IMR-90 (cell line): ENCODE measurements around the gene ZNF598. TPM values are rescaled to one million over a fixed set of nuclear protein-coding genes. Genes with fewer than 3 reads are reported as not detected.

ENCODE experiments used
- ATAC-seq: fragments of 200-7000 bp; cut with Tn5 transposase; 2 replicates; pipeline ENCODE4 v1.9.1; 2020; ENCODE audit warnings: low read depth, mild to moderate bottlenecking, moderate library complexity
- BruUV-seq: library from RNA; stranded (reverse); fragments of 400-500 nt; replicated peaks from 2 replicates; lab custom pipeline; 2021; lab: Mats Ljungman, UMichigan
- CTCF ChIA-PET: fragments of 300-600 bp; formaldehyde crosslinking; extraction: SDS; loops from one replicate; lab custom pipeline; 2021; ENCODE audit warnings: antibody characterized with exemption; lab: Yijun Ruan, JAX
- POLR2A ChIA-PET: fragments of 300-600 bp; sonication (Branson Sonifier 250); formaldehyde crosslinking; loops from one replicate; lab custom pipeline; 2022; ENCODE audit warnings: antibody characterized with exemption; ENCODE audit not compliant: unreplicated experiment; lab: Charles Lee
- DNase-seq: peaks from one replicate; pipeline ENCODE4 v3.0.0; 2013
- H2AFZ ChIP-seq: replicated peaks from 2 replicates; pipeline ENCODE3; 2013; ENCODE audit warnings: low read length, mild to moderate bottlenecking; ENCODE audit not compliant: poor library complexity
- H2AK5ac ChIP-seq: 2 replicates; pipeline ENCODE4 v1.6.1; 2013; ENCODE audit warnings: low read depth, low read length, inconsistent platforms
- H2AK9ac ChIP-seq: replicated peaks from 2 replicates; pipeline ENCODE3; 2013; ENCODE audit warnings: mild to moderate bottlenecking, low read depth, low read length, moderate library complexity; ENCODE audit not compliant: poor library complexity
- H2BK120ac ChIP-seq: 2 replicates; pipeline ENCODE4 v1.6.1; 2013; ENCODE audit warnings: low read depth, low read length, inconsistent platforms
- H2BK15ac ChIP-seq: 3 replicates; pipeline ENCODE4 v1.6.1; 2013; ENCODE audit warnings: low read depth, low read length, inconsistent platforms
- H2BK20ac ChIP-seq: 2 replicates; pipeline ENCODE4 v1.6.1; 2013; ENCODE audit warnings: low read depth, mild to moderate bottlenecking, inconsistent platforms, low read length, moderate library complexity
- H2BK5ac ChIP-seq: 2 replicates; pipeline ENCODE4 v1.6.1; 2013; ENCODE audit warnings: mild to moderate bottlenecking, low read depth, low read length, inconsistent platforms; ENCODE audit not compliant: poor library complexity, severe bottlenecking
- H3K14ac ChIP-seq: replicated peaks from 2 replicates; pipeline ENCODE4 v1.6.1; 2013; ENCODE audit warnings: low read depth, low read length, inconsistent platforms
- H3K18ac ChIP-seq: 2 replicates; pipeline ENCODE4 v1.6.1; 2013; ENCODE audit warnings: low read depth, low read length, control low read depth
- H3K23ac ChIP-seq: 2 replicates; pipeline ENCODE4 v1.6.1; 2013; ENCODE audit warnings: low read depth, low read length, inconsistent platforms
- H3K27ac ChIP-seq: 2 replicates; pipeline ENCODE4 v1.5.1; 2013; ENCODE audit warnings: mild to moderate bottlenecking, control low read depth, low read length; ENCODE audit not compliant: insufficient read depth
- H3K27me3 ChIP-seq: 2 replicates; pipeline ENCODE4 v1.6.1; 2013; ENCODE audit warnings: low read length; ENCODE audit not compliant: control insufficient read depth, insufficient read depth
- H3K36me3 ChIP-seq: 2 replicates; pipeline ENCODE4 v1.6.1; 2013; ENCODE audit warnings: low read length, mixed read lengths; ENCODE audit not compliant: control insufficient read depth, insufficient read depth
- H3K4ac ChIP-seq: 2 replicates; pipeline ENCODE4 v1.6.1; 2013; ENCODE audit warnings: low read depth, low read length, inconsistent platforms
- H3K4me1 ChIP-seq: 2 replicates; pipeline ENCODE4 v1.6.1; 2013; ENCODE audit warnings: low read length, mixed read lengths; ENCODE audit not compliant: control insufficient read depth, insufficient read depth
- H3K4me2 ChIP-seq: 2 replicates; pipeline ENCODE4 v1.6.1; 2013; ENCODE audit warnings: low read depth, mild to moderate bottlenecking, control low read depth, low read length, moderate library complexity
- H3K4me3 ChIP-seq: 2 replicates; pipeline ENCODE4 v1.5.1; 2013; ENCODE audit warnings: low read depth, mild to moderate bottlenecking, control low read depth, low read length, moderate library complexity; ENCODE audit not compliant: insufficient read depth
- H3K56ac ChIP-seq: 2 replicates; pipeline ENCODE4 v1.6.1; 2013; ENCODE audit warnings: low read length, inconsistent platforms; ENCODE audit not compliant: insufficient read depth; ENCODE audit errors: extremely low read depth
- H3K79me1 ChIP-seq, 2 experiments: 2 replicates each; pipeline ENCODE4 v1.6.1; 2013; ENCODE audit warnings: low read length in 2 of 2, inconsistent platforms in 1 of 2, low read depth in 1 of 2
- H3K9ac ChIP-seq: 2 replicates; pipeline ENCODE4 v1.6.1; 2013; ENCODE audit warnings: low read depth, low read length, control low read depth
- H3K9me1 ChIP-seq: 2 replicates; pipeline ENCODE4 v1.6.1; 2013; ENCODE audit warnings: low read length, inconsistent platforms; ENCODE audit not compliant: insufficient read depth
- H3K9me3 ChIP-seq: 2 replicates; pipeline ENCODE4 v1.6.1; 2013; ENCODE audit warnings: low read length; ENCODE audit not compliant: control insufficient read depth, insufficient read depth
- H4K20me1 ChIP-seq: 2 replicates; pipeline ENCODE4 v1.6.1; 2013; ENCODE audit warnings: low read length, inconsistent platforms; ENCODE audit not compliant: insufficient read depth
- H4K5ac ChIP-seq: 2 replicates; pipeline ENCODE4 v1.6.1; 2013; ENCODE audit warnings: mild to moderate bottlenecking, low read depth, low read length, control low read depth
- H4K8ac ChIP-seq, 2 experiments: 2 replicates each; pipeline ENCODE4 v1.6.1; 2013; ENCODE audit warnings: low read depth in 2 of 2, low read length in 2 of 2, control low read depth in 1 of 2, inconsistent platforms in 1 of 2
- H4K91ac ChIP-seq: 2 replicates; pipeline ENCODE4 v1.6.1; 2013; ENCODE audit warnings: low read depth, low read length, inconsistent platforms; ENCODE audit not compliant: insufficient read depth
- BHLHE40 ChIP-seq: fragments of 150-350 bp; IDR thresholded peaks from 2 replicates; pipeline ENCODE4 v1.6.1; 2016; ENCODE audit warnings: mild to moderate bottlenecking, low read depth, low read length
- CTCF ChIP-seq: conservative IDR thresholded peaks from 2 replicates; pipeline ENCODE4 v1.5.1; 2012; ENCODE audit warnings: mild to moderate bottlenecking, low read depth, low read length, improper control_type of control experiment
- FOS ChIP-seq: fragments of 150-350 bp; IDR thresholded peaks from 2 replicates; pipeline ENCODE4 v1.6.1; 2016; ENCODE audit warnings: low read depth, low read length
- MAFK ChIP-seq: IDR thresholded peaks from 2 replicates; pipeline ENCODE4 v1.6.1; 2012; ENCODE audit warnings: low read depth, low read length, improper control_type of control experiment
- NFE2L2 ChIP-seq: fragments of 150-350 bp; IDR thresholded peaks from 2 replicates; pipeline ENCODE4 v1.6.1; 2016; ENCODE audit warnings: low read depth, mild to moderate bottlenecking, low read length
- POLR2A ChIP-seq: IDR thresholded peaks from 2 replicates; pipeline ENCODE4 v1.6.1; 2012; ENCODE audit warnings: mild to moderate bottlenecking, low read depth, low read length
- RCOR1 ChIP-seq: IDR thresholded peaks from 2 replicates; pipeline ENCODE4 v1.6.1; 2012; ENCODE audit warnings: mild to moderate bottlenecking, low read length, improper control_type of control experiment; ENCODE audit not compliant: insufficient replicate concordance
- RFX5 ChIP-seq: IDR thresholded peaks from 2 replicates; pipeline ENCODE4 v1.8.0; 2012; ENCODE audit warnings: low read depth, mild to moderate bottlenecking, low read length, moderate library complexity
- WGBS, 2 experiments: methylation state at CpG; one replicate each; pipeline versions ENCODE4 v1.1.5 to v1.1.7; 2013; ENCODE audit warnings: missing lambda C conversion rate in 2 of 2; ENCODE audit not compliant: insufficient read length in 1 of 2; ENCODE audit errors: extremely low coverage in 2 of 2; 5-methylcytosine and 5-hydroxymethylcytosine counted together
- dilution Hi-C: fragments of 300-500 bp; cut with HindIII; formaldehyde crosslinking; loops from one replicate; pipeline ENCODE4 v1.14.3; 2018; ENCODE audit warnings: low sequenced_read_pairs; ENCODE audit not compliant: unreplicated experiment
- in situ Hi-C: fragments of 300-500 bp; cut with MboI; formaldehyde crosslinking; loops from 3 replicates; pipeline ENCODE4 v1.14.3; 2019; ENCODE audit warnings: low sequenced_read_pairs, inconsistent platforms, mixed read lengths
- intact Hi-C: fragments of 100-400 bp; cut with micrococcal nuclease; formaldehyde crosslinking; loops from 2 replicates; pipeline ENCODE4 v1.10.0; 2022
- polyA plus RNA-seq, 3 experiments: library from polyadenylated mRNA; depleted of rRNA; stranded (reverse); fragments of >200 nt; gene quantifications; 2 replicates each; pipeline ENCODE4 v1.2.3, GENCODE V29; 2012; ENCODE audit warnings: low replicate concordance in 1 of 3
- total RNA-seq: library from RNA; depleted of rRNA; stranded (reverse); fragments of >200 nt; gene quantifications from 2 replicates; pipeline ENCODE4 v1.2.3, GENCODE V29; 2012

The ZNF598 gene
- total and polyA plus RNA-seq, 2 of the 4 experiments (the other 2 are of a cell fraction) = 3.4 to 36.4 TPM

GRCh38 chr16:1965396-1966001, 44.1 kb downstream of the ZNF598 start:
- Histone ChIP-seq H2AK9ac (peak overlapping the region; percentile 95), H2AFZ (peak overlapping the region; percentile 95), H2BK15ac (no peak overlapping the region), H4K91ac (peak overlapping the region; percentile 31; the same call in 1 of the 2 replicates), H3K27me3 (no peaks in the 10 kb centered on the region), H3K4me1 (peaks cover 12% of the 10 kb centered on the region), H3K36me3 (peaks cover 27% of the 10 kb centered on the region), H3K56ac (peak overlapping the region; percentile 65; the same call in 1 of the 2 replicates), H3K27ac (peak overlapping the region; percentile 92), H4K20me1 (peaks cover 41% of the 10 kb centered on the region), H2AK5ac (peak overlapping the region; percentile 91), H3K18ac (no peak overlapping the region), H2BK120ac (no peak overlapping the region), H3K4me2 (peak overlapping the region; percentile 100), H2BK5ac (peak overlapping the region; percentile 78), H2BK20ac (no peak overlapping the region), H3K9me1 (0 out of 2 replicates have a peak, but pooled peaks cover 3% of the 10 kb centered on the region), H3K9ac (peak overlapping the region; percentile 93), H4K5ac (peak overlapping the region; percentile 28), H4K8ac (peak overlapping the region; percentile 73 to 90; a peak in 2 of 4 replicates), H3K4me3 (peak overlapping the region; percentile 87), H3K14ac (peak overlapping the region; percentile 99), H3K23ac (peak overlapping the region; percentile 79), H3K9me3 (no peaks in the 10 kb centered on the region), H3K79me1 (peaks cover 4 to 47% of the 10 kb centered on the region in 2 experiments), H3K4ac (peak overlapping the region; percentile 95)
- ATAC-seq (no peak), DNase-seq (no peak)
- BruUV-seq = no TSS peak
- WGBS, 2 experiments = 26% methylated on average over 14 of the region's 24 CpGs; no CpG with 5 or more reads in 1 of the 2 experiments
- ChIA-PET CTCF (interaction anchor here (1.0 kb wide), 1 partner anchor 175 kb away, joined by 3 read pairs; no protein-coding TSS in a partner anchor), POLR2A (interaction anchor here (0.6 to 1.0 kb wide), 3 partner anchors 13 to 82 kb away, joined by 3 to 5 read pairs (median 3); no protein-coding TSS in a partner anchor)
- no peak for TF ChIP-seq BHLHE40
- no peak for TF ChIP-seq RCOR1
- no peak for TF ChIP-seq POLR2A
- TF ChIP-seq RFX5 = no peak
- TF ChIP-seq NFE2L2 = no peak
- TF ChIP-seq MAFK = no peak
- TF ChIP-seq FOS = no peak
- TF ChIP-seq CTCF = no peak
- dilution Hi-C loops (no loop called here), intact Hi-C loops (no loop called here), in situ Hi-C loops (no loop called here)
